ENCODE results near the gene MYL7.
A peak's percentile ranks its signal among the peaks of the same experiment; 100 is the strongest.
"Not testable (repeated sequence)": the region's sequence is repeated elsewhere in the genome, so short reads cannot be mapped to it uniquely, and the experiment has no call there.

MYL7 gene

DNA sequence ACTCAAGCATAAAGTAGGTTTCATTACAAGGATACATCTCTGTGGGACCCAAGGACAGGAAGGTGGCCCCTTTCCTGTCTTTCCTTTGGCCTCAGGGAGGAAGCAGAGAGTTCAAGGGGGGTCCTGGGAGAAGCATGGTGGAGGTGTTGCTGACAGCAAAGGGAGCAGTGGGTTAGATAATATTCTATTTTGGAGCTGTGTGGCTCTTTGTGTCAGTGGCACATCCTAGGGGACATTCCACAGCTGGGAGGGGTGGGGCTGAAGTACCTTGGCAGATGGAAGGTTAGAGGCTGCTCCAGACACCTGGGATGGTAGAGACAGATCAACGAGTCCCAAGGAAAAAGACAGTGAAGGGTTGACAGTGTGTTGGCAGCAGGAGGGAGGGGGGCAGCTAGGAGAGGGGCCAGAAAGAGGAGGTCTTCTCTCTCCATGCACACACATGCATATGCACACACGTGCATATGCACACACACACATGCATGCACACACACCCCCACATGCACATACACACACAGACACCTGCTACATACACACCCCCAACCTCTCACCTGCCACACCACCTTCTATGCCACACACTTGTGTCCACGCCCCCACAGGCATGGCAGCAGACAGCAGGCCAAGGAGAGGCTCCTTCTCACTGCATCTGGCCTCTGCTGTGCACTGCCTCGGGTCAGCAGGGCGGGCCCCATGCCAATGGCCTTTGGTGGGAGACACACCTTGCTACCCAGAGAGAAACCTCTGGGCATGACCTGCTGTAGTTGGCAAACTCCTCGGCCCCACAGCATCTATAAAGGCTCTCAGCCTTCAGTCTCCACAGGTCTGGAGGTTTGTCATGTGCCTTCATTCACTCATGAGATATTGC, 12.2 kb downstream of the MYL7 start:
- no peak for DNase-seq

- DNase-seq = no peak
Measured at GRCh38 chr7:44127161-44127560, 14.0 kb downstream of the MYL7 start.

DNA sequence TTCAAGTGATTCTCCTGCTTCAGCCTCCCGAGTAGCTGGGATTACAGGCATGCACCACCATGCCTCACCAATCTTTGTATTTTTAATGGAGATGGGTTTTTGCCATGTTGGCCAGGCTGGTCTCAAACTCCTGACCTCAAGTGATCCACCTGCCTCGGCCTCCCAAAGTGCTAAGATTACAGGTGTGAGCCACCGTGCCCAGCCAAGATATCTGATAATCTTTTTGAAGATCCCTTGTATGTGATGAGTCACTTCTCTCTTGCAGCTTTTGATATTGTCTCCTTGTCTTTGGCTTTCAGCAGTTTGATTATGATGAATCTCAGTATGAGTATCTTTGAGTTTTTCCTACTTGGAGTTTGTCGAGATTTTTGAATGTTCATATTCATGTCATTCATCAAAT, 14.6 kb downstream of the MYL7 start:
- DNase-seq = not testable (repeated sequence)

- no peak for DNase-seq
Measured at GRCh38 chr7:44124822-44125202, 16.3 kb downstream of the MYL7 start.

- DNase-seq = peak; percentile 78 to 90
Measured at GRCh38 chr7:44123190-44124003, 17.7 kb downstream of the MYL7 start, which contains the start of gene POLD2. TSS of gene POLD2 (minus strand) at chr7:44123548. CDS start at chr7:44122053, 1,495 bp downstream.

DNA sequence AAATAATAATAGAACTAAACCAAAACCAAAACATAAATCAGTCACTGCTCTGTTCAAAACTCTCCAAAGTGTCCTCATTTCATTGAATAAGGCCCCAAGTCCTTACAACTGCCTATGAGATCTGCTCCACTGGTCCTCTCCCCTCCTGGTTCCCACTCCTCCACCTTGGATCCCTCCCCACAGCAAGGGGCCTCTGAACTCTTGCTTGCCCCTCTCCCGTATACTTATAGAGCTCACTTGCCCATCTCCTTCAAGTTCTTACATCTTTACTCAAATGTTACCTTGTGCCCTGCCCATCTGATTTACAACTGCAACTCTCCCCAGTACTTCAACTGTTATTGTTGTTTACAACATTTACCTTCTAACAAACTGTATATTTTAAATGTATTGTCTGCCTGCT, 18.6 kb downstream of the MYL7 start:
- no peak for DNase-seq

DNA sequence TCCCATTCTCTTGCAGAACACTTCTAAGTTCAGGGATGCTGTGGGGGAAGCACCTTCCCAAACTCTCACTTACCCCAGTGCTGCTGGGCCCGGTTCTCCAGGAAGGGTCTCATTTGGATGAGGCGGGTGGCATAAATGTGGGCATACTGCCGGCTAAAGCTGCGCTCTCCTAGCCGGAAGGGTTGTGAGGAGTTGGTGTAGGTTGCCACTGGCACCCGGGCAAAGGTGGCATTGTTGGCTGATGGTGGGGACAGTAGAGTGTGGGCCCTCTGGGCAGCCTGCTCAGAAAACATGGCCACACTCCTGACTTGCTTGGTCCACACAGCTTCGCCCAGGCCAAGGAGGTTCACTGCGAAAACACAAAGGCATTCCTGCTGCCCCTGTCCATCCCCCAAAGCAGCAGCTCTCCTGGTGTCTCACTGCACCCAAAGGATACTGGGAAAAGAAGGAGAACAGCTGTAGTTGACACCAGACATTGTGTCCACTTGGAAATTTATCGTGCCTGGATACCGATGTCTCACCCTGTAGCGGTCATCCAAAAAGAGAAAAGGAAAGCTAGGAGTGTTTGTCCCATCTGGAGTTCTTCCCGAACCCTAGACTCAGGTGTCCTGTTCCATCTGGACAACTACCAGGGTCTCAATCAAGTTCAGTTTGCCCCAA, 19.2 kb downstream of the MYL7 start:
- no peak for DNase-seq

- no peak for DNase-seq
Measured at GRCh38 chr7:44120395-44120794, 20.7 kb downstream of the MYL7 start.

GRCh38 chr7:44119829-44120380, 21.2 kb downstream of the MYL7 start:
- no peak for DNase-seq

- no peak for DNase-seq
Measured at GRCh38 chr7:44117801-44118429, 23.2 kb downstream of the MYL7 start.

GRCh38 chr7:44116789-44117666, 24.1 kb downstream of the MYL7 start:
- no peak for DNase-seq

DNA sequence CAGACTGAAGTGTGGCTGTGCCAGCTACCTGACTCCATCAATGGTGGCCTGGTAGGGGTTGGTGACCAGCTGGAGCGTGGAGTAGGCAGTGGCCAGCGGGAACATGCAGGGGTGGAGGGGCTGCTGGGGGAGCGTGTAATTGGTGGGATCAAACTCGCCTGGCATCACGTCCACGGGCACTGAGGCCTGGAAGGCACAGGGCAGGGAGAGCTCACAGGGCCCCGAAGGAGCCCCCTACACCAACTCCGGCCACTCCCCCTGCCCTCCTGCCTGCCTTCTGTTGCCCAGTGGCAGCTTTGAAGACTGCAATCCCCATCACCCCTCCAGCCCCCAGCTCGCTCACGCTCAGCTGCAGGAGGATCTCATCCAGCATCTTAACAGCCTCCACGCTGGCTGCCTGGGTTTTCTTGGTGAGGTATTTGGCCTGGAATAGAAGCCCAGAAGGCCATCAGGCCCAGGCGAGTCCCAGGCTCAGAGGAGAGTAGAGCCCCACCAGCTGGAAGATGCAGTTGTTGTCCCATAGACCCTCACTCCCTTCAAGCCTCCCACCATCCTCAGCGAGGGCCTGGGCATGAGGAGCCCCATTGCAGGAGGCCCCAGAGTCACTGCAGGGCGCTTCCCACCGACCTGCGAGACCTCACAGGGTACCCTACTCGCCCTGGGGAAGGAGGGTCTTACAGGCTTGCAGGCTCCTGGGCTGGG, 24.9 kb downstream of the MYL7 start:
- DNase-seq = no peak

GRCh38 chr7:44114586-44115310, 26.4 kb downstream of the MYL7 start:
- no peak for DNase-seq

DNA sequence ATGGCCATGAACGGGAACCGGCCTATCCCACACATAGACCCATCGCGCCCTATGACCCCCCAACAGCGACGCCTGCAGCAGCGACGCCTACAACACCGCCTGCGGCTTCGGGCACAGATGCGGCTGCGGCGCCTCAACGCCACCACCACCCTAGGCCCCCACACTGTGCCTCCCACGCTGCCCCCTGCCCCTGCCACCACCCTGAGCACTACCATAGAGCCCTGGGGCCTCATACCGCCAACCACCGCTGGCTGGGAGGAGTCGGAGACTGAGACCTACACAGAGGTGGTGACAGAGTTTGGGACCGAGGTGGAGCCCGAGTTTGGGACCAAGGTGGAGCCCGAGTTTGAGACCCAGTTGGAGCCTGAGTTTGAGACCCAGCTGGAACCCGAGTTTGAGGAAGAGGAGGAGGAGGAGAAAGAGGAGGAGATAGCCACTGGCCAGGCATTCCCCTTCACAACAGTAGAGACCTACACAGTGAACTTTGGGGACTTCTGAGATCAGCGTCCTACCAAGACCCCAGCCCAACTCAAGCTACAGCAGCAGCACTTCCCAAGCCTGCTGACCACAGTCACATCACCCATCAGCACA, 27.3 kb downstream of the MYL7 start:
- no peak for DNase-seq

GRCh38 chr7:44112997-44113763, 28.0 kb downstream of the MYL7 start:
- DNase-seq = no peak

DNA sequence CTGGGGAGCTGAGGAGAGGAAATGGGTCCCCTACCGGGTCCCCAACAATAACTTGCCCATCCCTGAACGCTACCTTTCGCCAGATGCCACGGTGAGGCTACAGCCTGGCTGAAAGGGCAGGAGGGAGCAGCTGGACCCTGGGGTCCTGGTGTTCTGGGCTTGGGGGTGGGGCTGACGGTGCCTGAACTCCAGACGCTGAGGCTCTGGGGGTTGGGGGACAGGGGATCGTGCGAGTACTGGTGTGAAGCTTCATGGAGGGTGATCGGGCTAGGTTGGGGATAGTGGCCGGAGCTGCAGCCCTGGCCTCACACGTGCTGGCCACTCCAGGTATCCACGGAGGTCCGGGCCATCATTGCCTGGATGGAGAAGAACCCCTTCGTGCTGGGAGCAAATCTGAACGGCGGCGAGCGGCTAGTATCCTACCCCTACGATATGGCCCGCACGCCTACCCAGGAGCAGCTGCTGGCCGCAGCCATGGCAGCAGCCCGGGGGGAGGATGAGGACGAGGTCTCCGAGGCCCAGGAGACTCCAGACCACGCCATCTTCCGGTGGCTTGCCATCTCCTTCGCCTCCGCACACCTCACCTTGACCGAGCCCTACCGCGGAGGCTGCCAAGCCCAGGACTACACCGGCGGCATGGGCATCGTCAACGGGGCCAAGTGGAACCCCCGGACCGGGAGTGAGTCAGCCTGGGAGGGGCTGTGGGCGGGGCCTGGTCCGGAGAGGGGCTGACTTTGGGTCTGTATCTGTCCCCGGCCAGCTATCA, 28.7 kb downstream of the MYL7 start:
- DNase-seq = no peak

- no peak for DNase-seq
Measured at GRCh38 chr7:44111761-44112160, 29.4 kb downstream of the MYL7 start.

All from cerebellar nuclear complex (tissue), 1 donor.